HG03565 (cell line): ENCODE results near the gene HRK.

Source experiments
- ATAC-seq: cut with Tn5 transposase; IDR thresholded peaks from one replicate; pipeline ENCODE4 v1.9.1; 2021; ENCODE audit warnings: mild to moderate bottlenecking, moderate library complexity; ENCODE audit not compliant: unreplicated experiment

HRK gene

GRCh38 chr12:116898669-116899068, 17.4 kb upstream of the HRK start:
- no peak for ATAC-seq

DNA sequence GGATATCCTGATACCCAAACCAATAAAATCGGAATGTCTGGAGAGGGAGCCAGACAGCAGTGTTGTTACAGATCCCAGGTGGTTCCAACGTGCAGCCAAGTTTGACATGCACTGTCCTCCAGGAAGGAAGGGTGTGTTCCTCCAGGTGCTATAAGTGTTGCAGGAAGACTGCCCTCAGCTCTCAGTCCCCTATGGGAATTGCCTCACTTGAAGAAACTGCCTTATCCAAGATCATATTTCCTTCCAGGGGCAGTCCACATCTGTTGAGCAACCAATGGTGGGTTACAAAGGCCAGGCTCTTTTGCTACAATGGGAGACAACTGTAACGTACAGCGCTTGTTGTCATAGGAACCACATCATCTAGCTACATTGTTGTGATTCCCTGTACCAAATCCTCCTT, 16.2 kb upstream of the HRK start:
- no peak for ATAC-seq

DNA sequence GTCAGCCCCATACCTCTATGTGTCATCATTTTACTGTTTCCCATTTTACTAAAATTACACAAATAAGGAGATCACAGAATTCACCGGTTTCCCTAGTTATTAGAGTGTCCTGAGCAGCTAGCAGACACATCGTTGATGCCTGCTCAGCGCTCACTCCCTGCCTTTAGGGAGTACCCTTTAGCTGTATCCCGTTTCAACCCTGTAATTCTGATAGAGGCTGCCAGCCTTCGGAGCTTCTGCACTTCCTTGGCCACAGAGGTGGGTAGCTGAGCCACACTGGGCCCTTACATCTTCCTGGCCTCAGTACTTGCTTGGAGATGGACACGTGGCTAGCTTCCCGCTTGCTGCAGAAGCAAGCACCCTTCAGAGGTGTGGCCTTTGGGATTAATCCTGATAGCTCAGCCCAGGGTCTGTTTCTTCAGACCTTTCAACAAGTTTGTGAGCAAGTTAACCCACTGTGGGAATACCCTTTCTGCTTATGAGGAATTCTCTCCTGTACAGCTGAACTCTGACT, 15.2 kb upstream of the HRK start:
- no peak for ATAC-seq

GRCh38 chr12:116894913-116895312, 13.7 kb upstream of the HRK start:
- ATAC-seq: no peak

DNA sequence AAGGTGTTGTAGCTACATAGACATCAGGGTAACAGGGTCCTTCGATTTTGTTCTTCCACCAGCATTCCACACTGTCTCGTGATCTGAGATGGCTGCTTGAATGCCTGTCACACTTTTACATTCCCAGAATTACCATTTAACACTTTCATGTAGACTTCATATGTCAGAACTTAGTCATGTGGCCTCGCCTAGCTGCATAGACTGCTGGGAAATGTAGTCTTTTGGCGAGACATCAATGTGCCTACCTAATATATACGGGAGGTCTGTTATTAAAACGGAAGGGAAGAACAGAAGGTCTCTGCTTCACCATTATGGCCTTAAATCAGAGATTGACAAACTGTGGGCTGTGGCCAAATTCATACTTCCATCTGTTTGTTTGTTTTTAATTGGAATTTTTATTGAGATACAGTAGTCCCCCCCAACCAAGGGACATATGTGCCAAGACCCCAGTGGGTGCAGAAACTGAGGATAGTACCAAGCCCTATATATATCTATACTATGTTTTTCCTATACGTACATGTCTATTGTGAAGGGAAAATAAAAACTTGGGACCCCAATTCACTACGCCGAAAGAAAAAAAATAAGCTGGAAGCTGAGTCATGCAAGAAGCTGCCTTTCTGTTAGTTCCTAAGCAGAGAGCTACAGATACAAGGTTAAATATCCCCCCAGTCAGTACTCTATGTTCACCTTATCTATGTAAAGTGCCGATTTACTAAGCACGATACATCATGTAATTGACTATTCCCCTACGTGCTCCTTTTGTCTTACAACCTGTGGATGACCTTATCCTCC, 11.3 kb upstream of the HRK start:
- ATAC-seq: no peak

DNA sequence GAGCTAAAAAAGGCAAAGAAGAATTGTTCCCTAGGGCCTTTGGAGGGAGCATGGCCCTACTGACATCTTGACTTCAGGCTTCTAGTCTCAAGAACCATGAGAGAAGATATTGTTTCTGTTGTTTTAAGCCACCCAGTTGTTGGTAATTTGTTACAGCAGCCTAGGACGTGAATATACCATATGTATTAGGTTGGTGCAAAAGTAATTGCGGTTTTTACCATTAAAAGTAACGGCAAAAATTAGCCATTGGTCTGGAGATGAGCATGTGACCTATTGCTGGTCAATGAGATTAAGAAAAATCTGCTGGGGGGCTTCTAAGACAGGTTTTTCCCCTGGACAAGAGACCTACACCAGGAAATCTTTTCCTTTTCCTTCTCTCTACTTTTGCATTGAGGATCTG, 9.8 kb upstream of the HRK start:
- no peak for ATAC-seq

- ATAC-seq: no peak
Measured at GRCh38 chr12:116890330-116890729, 9.1 kb upstream of the HRK start.

- ATAC-seq: no peak
Measured at GRCh38 chr12:116887897-116888296, 6.7 kb upstream of the HRK start.

DNA sequence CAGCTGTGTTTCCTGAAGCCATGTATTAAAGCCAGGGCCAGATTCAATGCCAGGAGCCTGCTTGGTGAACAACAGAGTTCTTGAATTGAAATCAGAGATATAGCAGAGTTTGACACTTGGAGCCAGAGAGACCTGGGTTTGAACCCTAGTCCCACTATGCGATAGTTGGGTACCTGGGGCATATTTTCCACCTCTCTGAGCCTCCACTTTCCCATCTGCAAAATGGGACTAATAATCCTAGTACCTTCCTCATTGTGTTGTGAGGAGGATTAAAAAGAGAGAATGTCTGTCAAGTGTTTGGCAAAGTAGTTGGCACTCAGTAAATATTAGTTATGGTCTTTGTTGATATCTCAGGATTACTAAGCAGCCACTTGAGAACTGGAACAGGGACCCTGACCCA, 6.0 kb upstream of the HRK start:
- no peak for ATAC-seq

- no peak for ATAC-seq
Measured at GRCh38 chr12:116885491-116885890, 4.2 kb upstream of the HRK start.

GRCh38 chr12:116884871-116885270, 3.6 kb upstream of the HRK start:
- ATAC-seq: no peak

DNA sequence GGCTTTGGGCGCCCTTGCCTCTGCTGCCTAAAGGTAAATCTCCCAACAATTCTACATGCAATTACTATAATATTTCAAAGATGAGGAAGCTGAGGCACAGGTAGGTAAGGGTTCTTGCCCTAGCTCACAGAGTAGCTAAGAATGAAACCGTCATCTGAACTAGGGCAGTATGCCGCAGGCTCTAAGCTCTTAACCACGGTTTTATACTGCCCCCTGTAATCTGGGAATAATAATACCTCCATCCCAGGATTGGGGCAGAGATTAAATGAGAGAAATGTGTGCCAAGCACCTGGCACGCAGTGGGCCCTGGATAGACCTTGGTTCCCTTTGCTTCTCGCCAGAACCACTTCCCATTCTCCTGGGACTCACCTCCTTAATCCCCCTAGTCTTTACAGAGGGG, 1.5 kb upstream of the HRK start:
- no peak for ATAC-seq

DNA sequence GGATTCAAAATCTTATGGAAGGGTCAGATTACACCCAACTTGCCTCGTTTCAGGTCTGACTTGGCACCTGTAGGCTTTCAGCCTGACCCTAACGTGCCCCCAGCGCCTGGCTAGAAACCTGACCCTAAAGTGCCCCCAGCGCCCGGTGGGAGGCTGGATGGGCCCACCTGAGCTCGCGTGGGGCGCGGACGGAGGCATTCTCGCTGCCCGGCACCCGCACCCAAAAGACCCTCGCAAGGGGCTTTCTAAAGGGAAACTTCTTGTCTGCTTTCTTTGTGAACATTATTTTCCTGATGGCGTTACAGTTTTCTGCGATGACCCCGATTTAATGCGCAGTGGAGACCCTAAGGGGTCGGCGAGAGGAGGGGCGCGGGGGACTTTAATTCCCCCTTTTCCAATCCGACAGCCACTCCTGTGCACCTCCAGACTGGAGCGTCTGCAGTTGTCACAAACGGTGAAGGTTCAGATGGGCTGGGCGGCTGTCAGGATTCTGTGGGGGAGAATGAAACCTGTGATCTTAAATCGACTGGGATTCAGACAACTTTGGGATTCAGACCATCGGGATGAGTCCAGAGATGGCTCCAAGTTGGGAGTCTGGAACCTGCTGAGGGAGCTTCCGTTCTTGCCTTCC, 751 bp upstream of the HRK start:
- no peak for ATAC-seq

DNA sequence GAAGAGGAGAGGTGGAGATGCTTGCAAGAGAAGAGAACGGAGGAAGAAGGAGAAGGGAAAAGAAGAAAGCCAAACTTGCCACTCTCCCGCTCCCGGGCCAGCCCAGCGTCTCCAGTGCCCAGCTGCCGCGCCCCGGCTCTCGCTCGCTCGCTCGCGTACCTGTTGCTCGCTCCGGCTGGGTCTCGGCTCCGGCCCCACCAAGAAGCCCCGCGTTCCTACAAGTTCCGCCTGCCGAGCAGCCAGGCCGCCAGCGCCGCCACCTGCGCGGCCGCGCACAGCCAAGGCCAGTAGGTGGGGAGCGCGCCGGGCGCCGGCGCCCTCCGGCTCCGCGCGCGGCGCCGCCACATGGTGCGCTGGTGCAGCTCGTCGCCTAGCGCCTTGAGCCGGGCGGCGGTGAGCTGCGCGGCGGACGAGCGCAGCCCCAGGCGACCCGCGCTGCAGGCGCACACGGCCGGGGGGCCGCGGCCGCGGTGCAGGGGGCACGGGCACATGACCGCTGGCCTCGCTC, 370 bp downstream of the HRK start:
- no peak for ATAC-seq

GRCh38 chr12:116880213-116880816, 926 bp downstream of the HRK start:
- no peak for ATAC-seq

- no peak for ATAC-seq
Measured at GRCh38 chr12:116879509-116880212, 1.6 kb downstream of the HRK start.

GRCh38 chr12:116878567-116879508, 2.4 kb downstream of the HRK start:
- ATAC-seq: no peak

- ATAC-seq: no peak
Measured at GRCh38 chr12:116876151-116876869, 4.9 kb downstream of the HRK start.

DNA sequence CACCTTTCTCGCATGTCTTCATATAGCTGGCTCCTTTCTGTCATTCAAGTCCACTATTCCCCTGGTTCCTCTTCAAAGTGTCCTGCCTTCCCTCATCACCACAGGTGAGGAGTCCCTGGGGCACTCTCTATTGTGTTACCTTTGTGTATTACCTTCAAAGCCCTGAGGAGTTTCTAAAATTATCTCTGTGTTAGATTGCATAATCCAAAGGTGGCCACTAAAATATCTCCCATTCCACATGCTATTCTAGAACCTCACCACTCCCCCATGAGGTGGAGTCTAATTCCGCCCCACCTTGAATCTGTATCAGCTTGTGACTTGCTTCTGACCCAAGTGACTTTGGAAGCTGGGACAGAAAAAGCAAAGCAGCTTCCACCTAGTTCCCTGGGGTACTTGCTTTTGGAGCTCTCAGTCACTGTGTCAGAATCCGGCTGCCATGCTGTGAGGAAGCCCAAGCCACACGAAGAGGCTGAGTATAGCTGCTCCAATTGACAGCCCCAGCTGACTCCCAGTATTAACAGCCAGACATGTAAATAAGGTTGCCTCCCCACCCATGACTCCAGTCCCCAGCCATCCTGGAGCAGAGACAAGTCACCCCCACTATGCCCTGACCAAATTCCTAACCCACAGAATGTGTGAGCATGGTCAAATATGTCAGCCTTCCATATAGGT, 6.8 kb downstream of the HRK start:
- no peak for ATAC-seq
